ENCODE measurements around the gene GRB10. TPM values are rescaled to one million over a fixed set of nuclear protein-coding genes. Genes with fewer than 3 reads are reported as not detected.

The GRB10 gene
- total RNA-seq, 1 donor from 2014 or later, result 58.6 TPM

DNA sequence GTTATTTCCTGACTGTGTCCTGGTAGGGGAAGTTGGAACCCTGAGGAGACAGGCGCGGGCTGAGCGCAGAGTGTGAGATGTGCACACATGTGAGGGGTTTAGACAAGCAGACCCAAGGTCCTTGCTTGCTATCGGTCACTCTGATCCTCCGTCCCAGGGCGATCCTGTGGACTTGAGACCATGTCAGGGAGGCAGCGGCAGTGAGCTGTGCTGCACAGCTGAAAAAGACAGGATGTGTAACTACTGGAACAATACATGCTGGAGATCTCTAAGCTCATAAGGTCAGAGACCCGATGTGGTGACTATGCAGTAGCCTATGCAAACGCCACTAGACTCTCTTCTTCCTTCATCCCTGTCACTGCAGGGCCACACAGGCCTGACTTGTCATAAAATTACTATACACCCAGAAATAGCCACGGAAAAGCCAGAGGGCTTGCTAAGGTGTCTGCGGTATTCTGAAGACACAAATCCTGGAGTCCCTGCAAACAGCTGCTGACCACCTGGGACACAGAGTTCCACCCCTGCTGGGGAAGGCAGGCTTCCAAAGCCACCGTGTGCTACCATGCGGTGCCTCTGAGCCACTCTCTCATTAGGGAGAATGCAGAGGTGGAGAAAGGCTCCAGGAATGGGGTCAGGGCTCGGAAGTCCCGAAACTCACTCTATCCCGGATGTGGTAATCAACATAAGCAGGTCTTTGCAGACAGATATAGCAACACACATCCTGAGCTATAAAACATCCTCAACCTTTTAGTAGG, 126.4 kb downstream of the GRB10 start:
- no peak for ATAC-seq
- H3K36me3 ChIP-seq, result no peaks in the 10 kb centered on the region
- H3K27ac ChIP-seq, result peak overlapping the region; percentile 51
- H3K4me3 ChIP-seq, result no peak overlapping the region
- H3K27me3 ChIP-seq, result no peaks in the 10 kb centered on the region
- no peaks in the 10 kb centered on the region for H3K9me3 ChIP-seq
- intact Hi-C loops (cut with DNase I), result no loop called here
- H3K4me1 ChIP-seq, result peaks cover 76% of the 10 kb centered on the region
- peak; percentile 36 for DNase-seq
- TF ChIP-seq, protein P1, sequence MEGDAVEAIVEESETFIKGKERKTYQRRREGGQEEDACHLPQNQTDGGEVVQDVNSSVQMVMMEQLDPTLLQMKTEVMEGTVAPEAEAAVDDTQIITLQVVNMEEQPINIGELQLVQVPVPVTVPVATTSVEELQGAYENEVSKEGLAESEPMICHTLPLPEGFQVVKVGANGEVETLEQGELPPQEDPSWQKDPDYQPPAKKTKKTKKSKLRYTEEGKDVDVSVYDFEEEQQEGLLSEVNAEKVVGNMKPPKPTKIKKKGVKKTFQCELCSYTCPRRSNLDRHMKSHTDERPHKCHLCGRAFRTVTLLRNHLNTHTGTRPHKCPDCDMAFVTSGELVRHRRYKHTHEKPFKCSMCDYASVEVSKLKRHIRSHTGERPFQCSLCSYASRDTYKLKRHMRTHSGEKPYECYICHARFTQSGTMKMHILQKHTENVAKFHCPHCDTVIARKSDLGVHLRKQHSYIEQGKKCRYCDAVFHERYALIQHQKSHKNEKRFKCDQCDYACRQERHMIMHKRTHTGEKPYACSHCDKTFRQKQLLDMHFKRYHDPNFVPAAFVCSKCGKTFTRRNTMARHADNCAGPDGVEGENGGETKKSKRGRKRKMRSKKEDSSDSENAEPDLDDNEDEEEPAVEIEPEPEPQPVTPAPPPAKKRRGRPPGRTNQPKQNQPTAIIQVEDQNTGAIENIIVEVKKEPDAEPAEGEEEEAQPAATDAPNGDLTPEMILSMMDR (IDR thresholded peaks at IDR 0.05), result no peak

DNA sequence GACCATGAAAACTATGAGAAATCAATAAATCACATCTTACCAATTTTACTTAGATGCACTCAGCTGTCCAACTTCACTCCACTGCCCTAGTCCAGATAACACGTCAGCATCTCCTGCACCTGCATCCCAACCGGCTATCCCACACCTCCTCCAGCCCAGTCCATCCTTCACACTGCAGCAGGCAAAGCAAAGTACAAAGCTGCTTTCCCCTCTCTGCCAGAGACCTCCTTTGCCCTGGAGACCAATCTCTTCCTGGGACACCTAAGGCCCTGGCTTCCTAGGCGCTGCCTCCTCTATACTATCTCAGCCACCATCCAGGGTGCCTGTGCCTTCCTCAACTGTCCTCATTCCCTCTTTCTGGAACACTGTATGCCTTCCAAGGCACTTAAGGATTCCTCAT, 127.2 kb downstream of the GRB10 start:
- DNase-seq, result no peak
- TF ChIP-seq, protein P1 (IDR thresholded peaks at IDR 0.05), result no peak
- intact Hi-C loops (cut with DNase I), result no loop called here
- Histone ChIP-seq H3K4me3 (no peak overlapping the region), H3K36me3 (no peaks in the 10 kb centered on the region), H3K4me1 (peaks cover 67% of the 10 kb centered on the region), H3K27ac (no peak overlapping the region), H3K9me3 (no peaks in the 10 kb centered on the region), H3K27me3 (no peaks in the 10 kb centered on the region)
- ATAC-seq, result no peak

- H3K4me1 ChIP-seq, result peaks cover 64% of the 10 kb centered on the region
- no peaks in the 10 kb centered on the region for H3K36me3 ChIP-seq
- H3K9me3 ChIP-seq, result no peaks in the 10 kb centered on the region
- no peak for DNase-seq
- H3K27ac ChIP-seq, result peak overlapping the region; percentile 31
- no peaks in the 10 kb centered on the region for H3K27me3 ChIP-seq
- intact Hi-C loops (cut with DNase I), result no loop called here
- no peak for ATAC-seq
- H3K4me3 ChIP-seq, result no peak overlapping the region
- TF ChIP-seq, protein P1 (IDR thresholded peaks at IDR 0.05), result no peak
Measured at GRCh38 chr7:50655020-50655419, 127.7 kb downstream of the GRB10 start.

- H3K4me3 ChIP-seq, result no peak overlapping the region
- TF ChIP-seq, protein P1 (IDR thresholded peaks at IDR 0.05), result no peak
- intact Hi-C loops (cut with DNase I), result no loop called here
- H3K4me1 ChIP-seq, result peaks cover 56% of the 10 kb centered on the region
- no peaks in the 10 kb centered on the region for H3K9me3 ChIP-seq
- DNase-seq (no peak), ATAC-seq (peak; percentile 51)
- H3K27me3 ChIP-seq, result no peaks in the 10 kb centered on the region
- no peaks in the 10 kb centered on the region for H3K36me3 ChIP-seq
- peak overlapping the region; percentile 65 for H3K27ac ChIP-seq
Measured at GRCh38 chr7:50653981-50654425, 128.7 kb downstream of the GRB10 start.

GRCh38 chr7:50653126-50653864, 129.4 kb downstream of the GRB10 start:
- peaks cover 50% of the 10 kb centered on the region for H3K4me1 ChIP-seq
- no peak overlapping the region for H3K4me3 ChIP-seq
- intact Hi-C loops (cut with DNase I), result no loop called here
- H3K27me3 ChIP-seq, result no peaks in the 10 kb centered on the region
- H3K36me3 ChIP-seq, result no peaks in the 10 kb centered on the region
- peak; percentile 67 for ATAC-seq
- no peak for DNase-seq
- H3K9me3 ChIP-seq, result no peaks in the 10 kb centered on the region
- peak overlapping the region; percentile 65 for H3K27ac ChIP-seq
- TF ChIP-seq, protein P1 (IDR thresholded peaks at IDR 0.05), result no peak

All from upper lobe of right lung (tissue), 1 donor.